ENCODE data around the gene SSBP3. TPM values are rescaled to one million over a fixed set of nuclear protein-coding genes. Genes with fewer than 3 reads are reported as not detected.
A peak's percentile ranks its signal among the peaks of the same experiment; 100 is the strongest.

The SSBP3 gene
- total and polyA plus RNA-seq, 9 of the 15 experiments (the other 6 are each of a cell fraction or from before 2014, with no cell fraction given), result 8.7 to 108 (median 33.8) TPM

GRCh38 chr1:54403808-54404261 is 2.4 kb downstream of the SSBP3 start:
- DNase-seq (ENCODE audit: extremely low read depth in 1 of 4, low spot score in 3 of 4) (peak in 3 of 4 experiments; percentile 44 to 87 (median 73)), ATAC-seq (peak; percentile 0; the same call in 2 of the 3 replicates), FAIRE-seq (peak; percentile 86)
- peaks cover 3% of the 10 kb centered on the region for H3K9me1 ChIP-seq (ENCODE audit: control insufficient read depth, insufficient read depth, low read length)
- no peaks in the 10 kb centered on the region for H3K27me3 ChIP-seq (ENCODE audit: control insufficient read depth in 2 of 2, insufficient read depth in 2 of 2, low read length in 2 of 2)
- peak overlapping the region; percentile 59 for H3K4me3 ChIP-seq
- in situ Hi-C loops (cut with MboI) (loop anchor here (5.0 kb wide), 1 partner anchor 82 kb away; no protein-coding TSS in a partner anchor), intact Hi-C loops (cut with micrococcal nuclease) (no loop called here)
- H3K27ac ChIP-seq (ENCODE audit: extremely low read depth, low read depth, low read length), result 0 out of 3 replicates have a peak overlapping the region, but pooled peaks have one; percentile 37
- H3K9me3 ChIP-seq (replicated peaks; ENCODE audit: control insufficient read depth, insufficient read depth, low read depth, low read length), result no peaks in the 10 kb centered on the region
- peaks cover 64% of the 10 kb centered on the region for H3K79me2 ChIP-seq (ENCODE audit: control insufficient read depth, insufficient read depth, low read length)
- peak overlapping the region; percentile 18 to 46; a peak in 2 of 4 replicates for H3K9ac ChIP-seq (ENCODE audit: insufficient read depth in 1 of 2, low read depth in 2 of 2, low read length in 2 of 2)
- peaks cover 26% of the 10 kb centered on the region for H4K20me1 ChIP-seq (replicated peaks; ENCODE audit: control insufficient read depth, insufficient read depth, low read length)
- POLR2A ChIA-PET, result interaction anchor here (0.6 to 2.9 kb wide), 15 partner anchors 8 to 94 kb away, joined by 3 to 21 read pairs (median 4); no protein-coding TSS in a partner anchor
- no TSS peak for BruUV-seq (replicated peaks)
- no peak overlapping the region for H2AFZ ChIP-seq (ENCODE audit: low read depth, low read length)
- peaks cover 38 to 55% of the 10 kb centered on the region in 2 experiments for H3K4me1 ChIP-seq (replicated peaks in 1 of 2; ENCODE audit: control insufficient read depth in 2 of 2, insufficient read depth in 2 of 2, low read length in 2 of 2)
- peak overlapping the region; percentile 71 for H3K4me2 ChIP-seq (ENCODE audit: insufficient read depth, low read length)
- WGBS (ENCODE audit: insufficient coverage, low coverage, missing lambda C conversion rate), result 3% methylated on average over 9 of the region's 10 CpGs
- H3K36me3 ChIP-seq (ENCODE audit: control insufficient read depth, insufficient read depth, low read length), result peaks cover 54% of the 10 kb centered on the region
- CTCF ChIA-PET (ENCODE audit: low intra/inter-chr PET ratio), result no interaction called here
- TF ChIP-seq FOXO4 (CRISPR knock-in tag; IDR thresholded peaks at IDR 0.05) (0 out of 2 replicates have a peak, but pooled peaks have one; percentile 25), EGR1 (conservative IDR thresholded peaks at IDR 0.05) (peak; percentile 50), RBM15 (IDR thresholded peaks at IDR 0.05; ENCODE audit: insufficient read depth, low read length) (no peak), TAF1 (IDR thresholded peaks at IDR 0.05; ENCODE audit: control insufficient read depth, extremely low read depth, insufficient read depth, low read length, severe bottlenecking) (peak; percentile 22), KDM4B (IDR thresholded peaks at IDR 0.05; ENCODE audit: borderline replicate concordance in 2 of 2, low read depth in 1 of 2) (no peak), PKNOX1 (IDR thresholded peaks at IDR 0.05) (peak; percentile 28; the same call in 1 of the 2 replicates), CHD2 (IDR thresholded peaks at IDR 0.05; ENCODE audit: low read depth, low read length) (peak; percentile 38; the same call in 1 of the 2 replicates), MYBL2 (IDR thresholded peaks at IDR 0.05; ENCODE audit: low read depth) (no peak), MYBL2 (CRISPR knock-in tag; IDR thresholded peaks at IDR 0.05; ENCODE audit: borderline replicate concordance) (no peak), EP400 (IDR thresholded peaks at IDR 0.05) (no peak), ZNF121 (CRISPR knock-in tag; conservative IDR thresholded peaks at IDR 0.05) (no peak), ZNF589 (CRISPR knock-in tag; IDR thresholded peaks at IDR 0.05; ENCODE audit: low read depth) (no peak), CREM (IDR thresholded peaks at IDR 0.05; ENCODE audit: low read depth) (peak; percentile 55), NR2F6 (CRISPR knock-in tag; IDR thresholded peaks at IDR 0.05) (no peak), ZNF197 (CRISPR knock-in tag; IDR thresholded peaks at IDR 0.05; ENCODE audit: low read depth) (no peak), ZNF41 (CRISPR knock-in tag; conservative IDR thresholded peaks at IDR 0.05) (no peak), ZNF511 (CRISPR knock-in tag; IDR thresholded peaks at IDR 0.05) (no peak), ZNF512 (tag; IDR thresholded peaks at IDR 0.05) (no peak), HDAC6 (IDR thresholded peaks at IDR 0.05; ENCODE audit: low read depth, low read length) (no peak)
